Measurements from ENCODE around the gene PAX5. TPM values are rescaled to one million over a fixed set of nuclear protein-coding genes. Genes with fewer than 3 reads are reported as not detected.
"Not testable (repeated sequence)": the region's sequence is repeated elsewhere in the genome, so short reads cannot be mapped to it uniquely, and the experiment has no call there.

Gene PAX5
- total RNA-seq, 1 donor from 2014 or later: not detected

GRCh38 chr9:37061768-37062167 is 27.7 kb upstream of the PAX5 start:
- no peak overlapping the region for H3K27ac ChIP-seq (ENCODE audit: low read depth, low read length)
- H3K27me3 ChIP-seq (ENCODE audit: control insufficient read depth in 3 of 3, insufficient read depth in 3 of 3, low read length in 3 of 3): peaks cover 16 to 25% (median 22%) of the 10 kb centered on the region in 3 donors
- H3K4me3 ChIP-seq (ENCODE audit: low read length in 3 of 3): no peak overlapping the region
- H3K4me1 ChIP-seq (ENCODE audit: control insufficient read depth in 3 of 3, insufficient read depth in 3 of 3, low read length in 3 of 3): no peaks in the 10 kb centered on the region
- H3K36me3 ChIP-seq (ENCODE audit: control insufficient read depth in 3 of 3, insufficient read depth in 3 of 3, low read length in 3 of 3): no peaks in the 10 kb centered on the region
- no peaks in the 10 kb centered on the region for H3K9me3 ChIP-seq (ENCODE audit: control insufficient read depth in 3 of 3, low read length in 3 of 3)
- no peak overlapping the region for H3K9ac ChIP-seq (ENCODE audit: low read depth in 1 of 3, low read length in 3 of 3)

GRCh38 chr9:37060833-37061232 is 26.8 kb upstream of the PAX5 start:
- Histone ChIP-seq H3K36me3 (ENCODE audit: control insufficient read depth in 3 of 3, insufficient read depth in 3 of 3, low read length in 3 of 3) (no peaks in the 10 kb centered on the region), H3K4me1 (ENCODE audit: control insufficient read depth in 3 of 3, insufficient read depth in 3 of 3, low read length in 3 of 3) (no peaks in the 10 kb centered on the region), H3K4me3 (ENCODE audit: low read length in 3 of 3) (no peak overlapping the region), H3K9me3 (ENCODE audit: control insufficient read depth in 3 of 3, low read length in 3 of 3) (no peaks in the 10 kb centered on the region), H3K27ac (ENCODE audit: low read depth, low read length) (no peak overlapping the region), H3K27me3 (ENCODE audit: control insufficient read depth in 3 of 3, insufficient read depth in 3 of 3, low read length in 3 of 3) (peaks cover 17 to 22% (median 21%) of the 10 kb centered on the region in 3 donors), H3K9ac (ENCODE audit: low read depth in 1 of 3, low read length in 3 of 3) (no peak overlapping the region)

- peaks cover 26 to 36% (median 36%) of the 10 kb centered on the region in 3 donors for H3K27me3 ChIP-seq (ENCODE audit: control insufficient read depth in 3 of 3, insufficient read depth in 3 of 3, low read length in 3 of 3)
- H3K9ac ChIP-seq (ENCODE audit: low read depth in 1 of 3, low read length in 3 of 3): no peak overlapping the region
- H3K9me3 ChIP-seq (ENCODE audit: control insufficient read depth in 3 of 3, low read length in 3 of 3): no peaks in the 10 kb centered on the region
- H3K4me1 ChIP-seq (ENCODE audit: control insufficient read depth in 3 of 3, insufficient read depth in 3 of 3, low read length in 3 of 3): no peaks in the 10 kb centered on the region
- no peaks in the 10 kb centered on the region for H3K36me3 ChIP-seq (ENCODE audit: control insufficient read depth in 3 of 3, insufficient read depth in 3 of 3, low read length in 3 of 3)
- H3K27ac ChIP-seq (ENCODE audit: low read depth, low read length): no peak overlapping the region
- H3K4me3 ChIP-seq (ENCODE audit: low read length in 3 of 3): no peak overlapping the region
Observed at GRCh38 chr9:37056046-37056920, 22.2 kb upstream of the PAX5 start.

GRCh38 chr9:37054363-37054720 is 20.3 kb upstream of the PAX5 start:
- H3K36me3 ChIP-seq (ENCODE audit: control insufficient read depth in 3 of 3, insufficient read depth in 3 of 3, low read length in 3 of 3); H3K4me1 ChIP-seq (ENCODE audit: control insufficient read depth in 3 of 3, insufficient read depth in 3 of 3, low read length in 3 of 3); H3K4me3 ChIP-seq (ENCODE audit: low read length in 3 of 3); H3K9me3 ChIP-seq (ENCODE audit: control insufficient read depth in 3 of 3, low read length in 3 of 3); H3K9ac ChIP-seq (ENCODE audit: low read depth in 1 of 3, low read length in 3 of 3); H3K27ac ChIP-seq (ENCODE audit: low read depth, low read length): not testable (repeated sequence)
- peaks cover 32 to 46% (median 33%) of the 10 kb centered on the region in 3 donors for H3K27me3 ChIP-seq (ENCODE audit: control insufficient read depth in 3 of 3, insufficient read depth in 3 of 3, low read length in 3 of 3)

GRCh38 chr9:37053684-37054362 is 19.8 kb upstream of the PAX5 start:
- H3K9ac ChIP-seq (ENCODE audit: low read depth in 1 of 3, low read length in 3 of 3): no peak overlapping the region
- peaks cover 27 to 48% (median 27%) of the 10 kb centered on the region in 3 donors for H3K27me3 ChIP-seq (ENCODE audit: control insufficient read depth in 3 of 3, insufficient read depth in 3 of 3, low read length in 3 of 3)
- no peak overlapping the region for H3K4me3 ChIP-seq (ENCODE audit: low read length in 3 of 3)
- H3K36me3 ChIP-seq (ENCODE audit: control insufficient read depth in 3 of 3, insufficient read depth in 3 of 3, low read length in 3 of 3): no peaks in the 10 kb centered on the region
- H3K9me3 ChIP-seq (ENCODE audit: control insufficient read depth in 3 of 3, low read length in 3 of 3): no peaks in the 10 kb centered on the region
- no peak overlapping the region for H3K27ac ChIP-seq (ENCODE audit: low read depth, low read length)
- H3K4me1 ChIP-seq (ENCODE audit: control insufficient read depth in 3 of 3, insufficient read depth in 3 of 3, low read length in 3 of 3): no peaks in the 10 kb centered on the region

- H3K9me3 ChIP-seq (ENCODE audit: control insufficient read depth in 3 of 3, low read length in 3 of 3): no peaks in the 10 kb centered on the region
- H3K4me1 ChIP-seq (ENCODE audit: control insufficient read depth in 3 of 3, insufficient read depth in 3 of 3, low read length in 3 of 3): no peaks in the 10 kb centered on the region
- H3K9ac ChIP-seq (ENCODE audit: low read depth in 1 of 3, low read length in 3 of 3): no peak overlapping the region
- H3K4me3 ChIP-seq (ENCODE audit: low read length in 3 of 3): no peak overlapping the region
- H3K27ac ChIP-seq (ENCODE audit: low read depth, low read length): no peak overlapping the region
- peaks cover 35 to 51% (median 48%) of the 10 kb centered on the region in 3 donors for H3K27me3 ChIP-seq (ENCODE audit: control insufficient read depth in 3 of 3, insufficient read depth in 3 of 3, low read length in 3 of 3)
- H3K36me3 ChIP-seq (ENCODE audit: control insufficient read depth in 3 of 3, insufficient read depth in 3 of 3, low read length in 3 of 3): no peaks in the 10 kb centered on the region
Observed at GRCh38 chr9:37046683-37047082, 12.6 kb upstream of the PAX5 start.

GRCh38 chr9:37042421-37042820 is 8.4 kb upstream of the PAX5 start:
- no peak overlapping the region for H3K4me3 ChIP-seq (ENCODE audit: low read length in 3 of 3)
- no peaks in the 10 kb centered on the region for H3K9me3 ChIP-seq (ENCODE audit: control insufficient read depth in 3 of 3, low read length in 3 of 3)
- H3K9ac ChIP-seq (ENCODE audit: low read depth in 1 of 3, low read length in 3 of 3): no peak overlapping the region
- H3K27me3 ChIP-seq (ENCODE audit: control insufficient read depth in 3 of 3, insufficient read depth in 3 of 3, low read length in 3 of 3): peaks cover 66 to 82% (median 69%) of the 10 kb centered on the region in 3 donors
- peaks cover 7 to 8% (median 8%) of the 10 kb centered on the region in 3 donors for H3K4me1 ChIP-seq (ENCODE audit: control insufficient read depth in 3 of 3, insufficient read depth in 3 of 3, low read length in 3 of 3)
- no peak overlapping the region for H3K27ac ChIP-seq (ENCODE audit: low read depth, low read length)
- H3K36me3 ChIP-seq (ENCODE audit: control insufficient read depth in 3 of 3, insufficient read depth in 3 of 3, low read length in 3 of 3): no peaks in the 10 kb centered on the region

GRCh38 chr9:37040508-37041127 is 6.5 kb upstream of the PAX5 start:
- no peaks in the 10 kb centered on the region for H3K9me3 ChIP-seq (ENCODE audit: control insufficient read depth in 3 of 3, low read length in 3 of 3)
- H3K4me1 ChIP-seq (ENCODE audit: control insufficient read depth in 3 of 3, insufficient read depth in 3 of 3, low read length in 3 of 3): peaks cover 21 to 22% (median 21%) of the 10 kb centered on the region in 3 donors
- no peaks in the 10 kb centered on the region for H3K36me3 ChIP-seq (ENCODE audit: control insufficient read depth in 3 of 3, insufficient read depth in 3 of 3, low read length in 3 of 3)
- no peak overlapping the region for H3K9ac ChIP-seq (ENCODE audit: low read depth in 1 of 3, low read length in 3 of 3)
- no peak overlapping the region for H3K4me3 ChIP-seq (ENCODE audit: low read length in 3 of 3)
- no peak overlapping the region for H3K27ac ChIP-seq (ENCODE audit: low read depth, low read length)
- peaks cover 71 to 87% (median 87%) of the 10 kb centered on the region in 3 donors for H3K27me3 ChIP-seq (ENCODE audit: control insufficient read depth in 3 of 3, insufficient read depth in 3 of 3, low read length in 3 of 3)

- peaks cover 79 to 92% (median 91%) of the 10 kb centered on the region in 3 donors for H3K27me3 ChIP-seq (ENCODE audit: control insufficient read depth in 3 of 3, insufficient read depth in 3 of 3, low read length in 3 of 3)
- no peak overlapping the region for H3K27ac ChIP-seq (ENCODE audit: low read depth, low read length)
- no peak overlapping the region for H3K4me3 ChIP-seq (ENCODE audit: low read length in 3 of 3)
- no peak overlapping the region for H3K9ac ChIP-seq (ENCODE audit: low read depth in 1 of 3, low read length in 3 of 3)
- H3K36me3 ChIP-seq (ENCODE audit: control insufficient read depth in 3 of 3, insufficient read depth in 3 of 3, low read length in 3 of 3): no peaks in the 10 kb centered on the region
- no peaks in the 10 kb centered on the region for H3K9me3 ChIP-seq (ENCODE audit: control insufficient read depth in 3 of 3, low read length in 3 of 3)
- H3K4me1 ChIP-seq (ENCODE audit: control insufficient read depth in 3 of 3, insufficient read depth in 3 of 3, low read length in 3 of 3): peaks cover 29 to 36% (median 30%) of the 10 kb centered on the region in 3 donors
Observed at GRCh38 chr9:37038943-37039464, 4.9 kb upstream of the PAX5 start.
